ENCODE data around the gene CCNY. TPM values are rescaled to one million over a fixed set of nuclear protein-coding genes. Genes with fewer than 3 reads are reported as not detected.

Gene CCNY
- total and polyA plus RNA-seq, 2 donors: 46.6 to 55.9 TPM

GRCh38 chr10:35341521-35341920 is 5.2 kb downstream of the CCNY start:
- H3K27ac ChIP-seq (ENCODE audit: low read depth): no peak overlapping the region
- DNase-seq (ENCODE audit: extremely low spot score): no peak
- H3K4me3 ChIP-seq (ENCODE audit: low read depth, low read length): no peak overlapping the region
- H3K4me1 ChIP-seq (ENCODE audit: insufficient read depth): no peaks in the 10 kb centered on the region
- WGBS: 66% methylated on average over 4 of the region's 4 CpGs
- H3K36me3 ChIP-seq (ENCODE audit: insufficient read depth): no peaks in the 10 kb centered on the region

- Histone ChIP-seq H3K36me3 (ENCODE audit: insufficient read depth) (no peaks in the 10 kb centered on the region), H3K4me3 (ENCODE audit: low read depth, low read length) (no peak overlapping the region), H3K27ac (ENCODE audit: low read depth) (no peak overlapping the region), H3K4me1 (ENCODE audit: insufficient read depth) (no peaks in the 10 kb centered on the region)
- no peak for DNase-seq (ENCODE audit: extremely low spot score)
- 89% methylated on average over 5 of the region's 5 CpGs for WGBS
These were observed 6.0 kb downstream of the CCNY start for GRCh38 chr10:35342183-35342753.

GRCh38 chr10:35343739-35344138 is 7.4 kb downstream of the CCNY start:
- no peaks in the 10 kb centered on the region for H3K4me1 ChIP-seq (ENCODE audit: insufficient read depth)
- no peaks in the 10 kb centered on the region for H3K36me3 ChIP-seq (ENCODE audit: insufficient read depth)
- H3K4me3 ChIP-seq (ENCODE audit: low read depth, low read length): no peak overlapping the region
- H3K27ac ChIP-seq (ENCODE audit: low read depth): no peak overlapping the region
- no peak for DNase-seq (ENCODE audit: extremely low spot score)

GRCh38 chr10:35345383-35345742 is 9.1 kb downstream of the CCNY start:
- Histone ChIP-seq H3K36me3 (ENCODE audit: insufficient read depth) (no peaks in the 10 kb centered on the region), H3K4me3 (ENCODE audit: low read depth, low read length) (no peak overlapping the region), H3K27ac (ENCODE audit: low read depth) (no peak overlapping the region), H3K4me1 (ENCODE audit: insufficient read depth) (no peaks in the 10 kb centered on the region)
- 96% methylated on average over 5 of the region's 5 CpGs for WGBS
- DNase-seq (ENCODE audit: extremely low spot score): no peak

- Histone ChIP-seq H3K4me3 (ENCODE audit: low read depth, low read length) (no peak overlapping the region), H3K36me3 (ENCODE audit: insufficient read depth) (no peaks in the 10 kb centered on the region), H3K27ac (ENCODE audit: low read depth) (no peak overlapping the region), H3K4me1 (ENCODE audit: insufficient read depth) (no peaks in the 10 kb centered on the region)
- DNase-seq (ENCODE audit: extremely low spot score): no peak
These were observed 9.9 kb downstream of the CCNY start for GRCh38 chr10:35346248-35346647.

GRCh38 chr10:35347121-35347562 is 10.8 kb downstream of the CCNY start:
- H3K4me3 ChIP-seq (ENCODE audit: low read depth, low read length): no peak overlapping the region
- no peak for DNase-seq (ENCODE audit: extremely low spot score)
- no peaks in the 10 kb centered on the region for H3K4me1 ChIP-seq (ENCODE audit: insufficient read depth)
- H3K27ac ChIP-seq (ENCODE audit: low read depth): no peak overlapping the region
- no peaks in the 10 kb centered on the region for H3K36me3 ChIP-seq (ENCODE audit: insufficient read depth)
- WGBS: 36% methylated on average over 2 of the region's 2 CpGs

- Histone ChIP-seq H3K4me3 (ENCODE audit: low read depth, low read length) (no peak overlapping the region), H3K4me1 (ENCODE audit: insufficient read depth) (no peaks in the 10 kb centered on the region), H3K36me3 (ENCODE audit: insufficient read depth) (no peaks in the 10 kb centered on the region), H3K27ac (ENCODE audit: low read depth) (no peak overlapping the region)
- WGBS: 61% methylated on average over 13 of the region's 13 CpGs
- no peak for DNase-seq (ENCODE audit: extremely low spot score)
These were observed 11.7 kb downstream of the CCNY start for GRCh38 chr10:35347899-35348608.

GRCh38 chr10:35348609-35349388 is 12.5 kb downstream of the CCNY start:
- 90% methylated on average over 10 of the region's 10 CpGs for WGBS
- H3K36me3 ChIP-seq (ENCODE audit: insufficient read depth): no peaks in the 10 kb centered on the region
- DNase-seq (ENCODE audit: extremely low spot score): no peak
- no peak overlapping the region for H3K4me3 ChIP-seq (ENCODE audit: low read depth, low read length)
- no peak overlapping the region for H3K27ac ChIP-seq (ENCODE audit: low read depth)
- no peaks in the 10 kb centered on the region for H3K4me1 ChIP-seq (ENCODE audit: insufficient read depth)

- Histone ChIP-seq H3K36me3 (ENCODE audit: insufficient read depth) (no peaks in the 10 kb centered on the region), H3K27ac (ENCODE audit: low read depth) (no peak overlapping the region), H3K4me1 (ENCODE audit: insufficient read depth) (peaks cover 2% of the 10 kb centered on the region), H3K4me3 (ENCODE audit: low read depth, low read length) (no peak overlapping the region)
- no peak for DNase-seq (ENCODE audit: extremely low spot score)
- WGBS: 91% methylated on average over 2 of the region's 2 CpGs
These were observed 13.1 kb downstream of the CCNY start for GRCh38 chr10:35349389-35349915.

GRCh38 chr10:35351021-35351420 is 14.7 kb downstream of the CCNY start:
- Histone ChIP-seq H3K4me1 (ENCODE audit: insufficient read depth) (peaks cover 3% of the 10 kb centered on the region), H3K27ac (ENCODE audit: low read depth) (no peak overlapping the region), H3K4me3 (ENCODE audit: low read depth, low read length) (no peak overlapping the region), H3K36me3 (ENCODE audit: insufficient read depth) (no peaks in the 10 kb centered on the region)
- DNase-seq (ENCODE audit: extremely low spot score): no peak
- WGBS: 66% methylated on average over 2 of the region's 2 CpGs

- no peaks in the 10 kb centered on the region for H3K36me3 ChIP-seq (ENCODE audit: insufficient read depth)
- H3K4me3 ChIP-seq (ENCODE audit: low read depth, low read length): no peak overlapping the region
- 90% methylated on average over 2 of the region's 2 CpGs for WGBS
- no peak overlapping the region for H3K27ac ChIP-seq (ENCODE audit: low read depth)
- DNase-seq (ENCODE audit: extremely low spot score): no peak
- peaks cover 3% of the 10 kb centered on the region for H3K4me1 ChIP-seq (ENCODE audit: insufficient read depth)
These were observed 15.8 kb downstream of the CCNY start for GRCh38 chr10:35352097-35352496.

GRCh38 chr10:35352512-35352911 is 16.2 kb downstream of the CCNY start:
- DNase-seq (ENCODE audit: extremely low spot score): no peak
- Histone ChIP-seq H3K4me3 (ENCODE audit: low read depth, low read length) (no peak overlapping the region), H3K4me1 (ENCODE audit: insufficient read depth) (peaks cover 3% of the 10 kb centered on the region), H3K36me3 (ENCODE audit: insufficient read depth) (no peaks in the 10 kb centered on the region), H3K27ac (ENCODE audit: low read depth) (no peak overlapping the region)
- WGBS: 78% methylated on average over 7 of the region's 7 CpGs

GRCh38 chr10:35353395-35353794 is 17.1 kb downstream of the CCNY start:
- 85% methylated on average over 2 of the region's 2 CpGs for WGBS
- H3K4me3 ChIP-seq (ENCODE audit: low read depth, low read length): no peak overlapping the region
- H3K27ac ChIP-seq (ENCODE audit: low read depth): no peak overlapping the region
- H3K4me1 ChIP-seq (ENCODE audit: insufficient read depth): peaks cover 3% of the 10 kb centered on the region
- no peak for DNase-seq (ENCODE audit: extremely low spot score)
- H3K36me3 ChIP-seq (ENCODE audit: insufficient read depth): no peaks in the 10 kb centered on the region

- Histone ChIP-seq H3K4me3 (ENCODE audit: low read depth, low read length) (no peak overlapping the region), H3K36me3 (ENCODE audit: insufficient read depth) (no peaks in the 10 kb centered on the region), H3K4me1 (ENCODE audit: insufficient read depth) (peaks cover 3% of the 10 kb centered on the region), H3K27ac (ENCODE audit: low read depth) (no peak overlapping the region)
- 84% methylated on average over 1 of the region's 1 CpG for WGBS
- no peak for DNase-seq (ENCODE audit: extremely low spot score)
These were observed 17.5 kb downstream of the CCNY start for GRCh38 chr10:35353805-35354204.
